ENCODE data around the gene PPFIA4.

PPFIA4 gene

GRCh38 chr1:203073469-203073868 lies 47.2 kb downstream of the PPFIA4 start:
- Histone ChIP-seq H3K4me3 (ENCODE audit: low read depth in 1 of 2, low read length in 2 of 2) (no peak overlapping the region), H3K79me2 (ENCODE audit: insufficient read depth, low read length) (no peaks in the 10 kb centered on the region), H3K36me3 (ENCODE audit: insufficient read depth, low read length) (no peaks in the 10 kb centered on the region), H3K9ac (ENCODE audit: low read depth, low read length) (no peak overlapping the region), H3K9me3 (ENCODE audit: insufficient read depth, low read length, severe bottlenecking) (no peaks in the 10 kb centered on the region), H3K4me2 (ENCODE audit: insufficient read depth, low read length) (no peak overlapping the region), H4K20me1 (ENCODE audit: insufficient read depth, low read length) (no peaks in the 10 kb centered on the region; the same call in 1 of the 2 replicates), H3K27ac (ENCODE audit: low read length) (no peak overlapping the region), H3K4me1 (ENCODE audit: insufficient read depth, low read length) (no peaks in the 10 kb centered on the region), H3K27me3 (ENCODE audit: insufficient read depth, low read length, poor library complexity) (peaks cover 22% of the 10 kb centered on the region), H2AFZ (ENCODE audit: low read depth, low read length) (no peak overlapping the region)
- DNase-seq: no peak
- ATAC-seq (ENCODE audit: insufficient read depth, low read depth): no peak
- no peak for TF ChIP-seq CTCF (IDR thresholded peaks at IDR 0.05; ENCODE audit: borderline replicate concordance, extremely low read depth, low read length, poor library complexity, severe bottlenecking)
- no peak for TF ChIP-seq EZH2 (IDR thresholded peaks at IDR 0.05; ENCODE audit: borderline replicate concordance, low read depth, low read length, severe bottlenecking)

- ATAC-seq (ENCODE audit: insufficient read depth, low read depth): no peak
- peaks cover 29% of the 10 kb centered on the region for H3K27me3 ChIP-seq (ENCODE audit: insufficient read depth, low read length, poor library complexity)
- no peak for DNase-seq
- H3K27ac ChIP-seq (ENCODE audit: low read length): no peak overlapping the region
- H3K79me2 ChIP-seq (ENCODE audit: insufficient read depth, low read length): no peaks in the 10 kb centered on the region
- H4K20me1 ChIP-seq (ENCODE audit: insufficient read depth, low read length): no peaks in the 10 kb centered on the region; the same call in 1 of the 2 replicates
- no peaks in the 10 kb centered on the region for H3K36me3 ChIP-seq (ENCODE audit: insufficient read depth, low read length)
- no peak overlapping the region for H3K9ac ChIP-seq (ENCODE audit: low read depth, low read length)
- H3K4me3 ChIP-seq (ENCODE audit: low read depth in 1 of 2, low read length in 2 of 2): no peak overlapping the region
- no peak overlapping the region for H2AFZ ChIP-seq (ENCODE audit: low read depth, low read length)
- no peaks in the 10 kb centered on the region for H3K9me3 ChIP-seq (ENCODE audit: insufficient read depth, low read length, severe bottlenecking)
- no peaks in the 10 kb centered on the region for H3K4me1 ChIP-seq (ENCODE audit: insufficient read depth, low read length)
- no peak for TF ChIP-seq EZH2 (IDR thresholded peaks at IDR 0.05; ENCODE audit: borderline replicate concordance, low read depth, low read length, severe bottlenecking)
- H3K4me2 ChIP-seq (ENCODE audit: insufficient read depth, low read length): no peak overlapping the region
Measured at GRCh38 chr1:203074610-203075009, 48.3 kb downstream of the PPFIA4 start.

- H2AFZ ChIP-seq (ENCODE audit: low read depth, low read length): no peak overlapping the region
- no peak for TF ChIP-seq EZH2 (IDR thresholded peaks at IDR 0.05; ENCODE audit: borderline replicate concordance, low read depth, low read length, severe bottlenecking)
- no peak for TF ChIP-seq CTCF (IDR thresholded peaks at IDR 0.05; ENCODE audit: borderline replicate concordance, extremely low read depth, low read length, poor library complexity, severe bottlenecking)
- H3K27me3 ChIP-seq (ENCODE audit: insufficient read depth, low read length, poor library complexity): peaks cover 37% of the 10 kb centered on the region
- ATAC-seq (ENCODE audit: insufficient read depth, low read depth) (no peak), DNase-seq (no peak)
- H3K4me2 ChIP-seq (ENCODE audit: insufficient read depth, low read length): no peak overlapping the region
- no peak overlapping the region for H3K27ac ChIP-seq (ENCODE audit: low read length)
- H3K4me1 ChIP-seq (ENCODE audit: insufficient read depth, low read length): no peaks in the 10 kb centered on the region
- no peaks in the 10 kb centered on the region; the same call in 1 of the 2 replicates for H4K20me1 ChIP-seq (ENCODE audit: insufficient read depth, low read length)
- H3K79me2 ChIP-seq (ENCODE audit: insufficient read depth, low read length): no peaks in the 10 kb centered on the region
- H3K36me3 ChIP-seq (ENCODE audit: insufficient read depth, low read length): no peaks in the 10 kb centered on the region
- H3K4me3 ChIP-seq (ENCODE audit: low read depth in 1 of 2, low read length in 2 of 2): no peak overlapping the region
- H3K9me3 ChIP-seq (ENCODE audit: insufficient read depth, low read length, severe bottlenecking): no peaks in the 10 kb centered on the region
- H3K9ac ChIP-seq (ENCODE audit: low read depth, low read length): no peak overlapping the region
Measured at GRCh38 chr1:203075236-203076030, 49.1 kb downstream of the PPFIA4 start.

- Histone ChIP-seq H3K9ac (ENCODE audit: low read depth, low read length) (no peak overlapping the region), H3K4me1 (ENCODE audit: insufficient read depth, low read length) (no peaks in the 10 kb centered on the region), H3K79me2 (ENCODE audit: insufficient read depth, low read length) (no peaks in the 10 kb centered on the region), H2AFZ (ENCODE audit: low read depth, low read length) (no peak overlapping the region), H4K20me1 (ENCODE audit: insufficient read depth, low read length) (no peaks in the 10 kb centered on the region; the same call in 1 of the 2 replicates), H3K4me2 (ENCODE audit: insufficient read depth, low read length) (no peak overlapping the region), H3K9me3 (ENCODE audit: insufficient read depth, low read length, severe bottlenecking) (no peaks in the 10 kb centered on the region), H3K27ac (ENCODE audit: low read length) (no peak overlapping the region), H3K4me3 (ENCODE audit: low read depth in 1 of 2, low read length in 2 of 2) (no peak overlapping the region), H3K27me3 (ENCODE audit: insufficient read depth, low read length, poor library complexity) (peaks cover 42% of the 10 kb centered on the region), H3K36me3 (ENCODE audit: insufficient read depth, low read length) (no peaks in the 10 kb centered on the region)
- DNase-seq (no peak), ATAC-seq (ENCODE audit: insufficient read depth, low read depth) (no peak)
- no peak for TF ChIP-seq EZH2 (IDR thresholded peaks at IDR 0.05; ENCODE audit: borderline replicate concordance, low read depth, low read length, severe bottlenecking)
- no peak for TF ChIP-seq CTCF (IDR thresholded peaks at IDR 0.05; ENCODE audit: borderline replicate concordance, extremely low read depth, low read length, poor library complexity, severe bottlenecking)
Measured at GRCh38 chr1:203076031-203076511, 49.8 kb downstream of the PPFIA4 start.

Data from DND-41 (cell line).